GM20000 (cell line): ENCODE measurements around the gene PLEKHH1.

Experiments used
- DNase-seq: peaks from one replicate; pipeline ENCODE4 v3.0.0; 2012; ENCODE audit warnings: low spot score
- TF ChIP-seq, protein P1 (sequence below): IDR thresholded peaks from 2 replicates; pipeline ENCODE4 v1.5.1; 2012; ENCODE audit warnings: mild to moderate bottlenecking, control low read depth; ENCODE audit errors: extremely low read depth, missing control alignments

Gene PLEKHH1

DNA sequence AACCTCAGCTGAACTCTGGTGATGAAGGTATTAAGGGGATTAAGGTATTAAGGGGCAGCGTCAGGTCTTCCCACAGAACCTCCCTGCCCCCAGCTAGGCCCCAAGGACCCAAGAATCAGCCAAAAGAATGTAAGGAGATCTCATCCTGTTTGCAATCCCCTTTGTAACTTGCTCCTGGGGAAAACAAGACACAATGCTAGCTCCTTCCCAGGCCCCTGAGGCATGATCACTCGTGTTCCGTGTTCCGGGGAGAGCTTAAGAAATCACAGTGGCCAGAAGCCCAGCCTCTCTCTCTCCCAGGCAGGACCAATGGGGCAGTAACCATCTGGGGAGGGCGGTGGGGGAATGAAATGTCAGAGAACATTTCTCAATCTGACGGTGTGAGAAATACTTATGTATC is 33.8 kb downstream of the PLEKHH1 start:
- no peak for DNase-seq

DNA sequence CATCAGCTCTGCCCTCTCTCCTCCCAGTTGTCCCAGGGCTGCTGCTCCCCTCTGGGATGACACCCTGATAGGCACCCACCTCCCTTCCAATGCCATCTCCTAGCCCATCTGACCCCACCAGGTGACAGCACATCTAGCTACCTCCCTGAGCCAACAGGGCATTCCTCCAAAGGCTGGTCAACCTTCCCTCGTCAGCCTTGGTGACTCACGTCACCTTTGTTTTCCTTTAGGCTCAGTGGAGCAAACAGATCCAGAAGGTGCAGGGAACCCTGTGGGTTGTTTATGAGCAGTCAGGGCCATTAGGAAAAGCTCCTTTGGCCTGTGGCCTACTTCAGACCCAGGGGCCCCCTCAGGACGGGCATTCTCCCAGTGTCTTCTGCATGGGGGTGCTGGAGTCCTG is 34.6 kb downstream of the PLEKHH1 start:
- TF ChIP-seq, protein P1, sequence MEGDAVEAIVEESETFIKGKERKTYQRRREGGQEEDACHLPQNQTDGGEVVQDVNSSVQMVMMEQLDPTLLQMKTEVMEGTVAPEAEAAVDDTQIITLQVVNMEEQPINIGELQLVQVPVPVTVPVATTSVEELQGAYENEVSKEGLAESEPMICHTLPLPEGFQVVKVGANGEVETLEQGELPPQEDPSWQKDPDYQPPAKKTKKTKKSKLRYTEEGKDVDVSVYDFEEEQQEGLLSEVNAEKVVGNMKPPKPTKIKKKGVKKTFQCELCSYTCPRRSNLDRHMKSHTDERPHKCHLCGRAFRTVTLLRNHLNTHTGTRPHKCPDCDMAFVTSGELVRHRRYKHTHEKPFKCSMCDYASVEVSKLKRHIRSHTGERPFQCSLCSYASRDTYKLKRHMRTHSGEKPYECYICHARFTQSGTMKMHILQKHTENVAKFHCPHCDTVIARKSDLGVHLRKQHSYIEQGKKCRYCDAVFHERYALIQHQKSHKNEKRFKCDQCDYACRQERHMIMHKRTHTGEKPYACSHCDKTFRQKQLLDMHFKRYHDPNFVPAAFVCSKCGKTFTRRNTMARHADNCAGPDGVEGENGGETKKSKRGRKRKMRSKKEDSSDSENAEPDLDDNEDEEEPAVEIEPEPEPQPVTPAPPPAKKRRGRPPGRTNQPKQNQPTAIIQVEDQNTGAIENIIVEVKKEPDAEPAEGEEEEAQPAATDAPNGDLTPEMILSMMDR = no peak
- no peak for DNase-seq

More for the DNA sequence above, 33.8 kb downstream of the PLEKHH1 start:
- TF ChIP-seq, protein P1 = no peak

DNA sequence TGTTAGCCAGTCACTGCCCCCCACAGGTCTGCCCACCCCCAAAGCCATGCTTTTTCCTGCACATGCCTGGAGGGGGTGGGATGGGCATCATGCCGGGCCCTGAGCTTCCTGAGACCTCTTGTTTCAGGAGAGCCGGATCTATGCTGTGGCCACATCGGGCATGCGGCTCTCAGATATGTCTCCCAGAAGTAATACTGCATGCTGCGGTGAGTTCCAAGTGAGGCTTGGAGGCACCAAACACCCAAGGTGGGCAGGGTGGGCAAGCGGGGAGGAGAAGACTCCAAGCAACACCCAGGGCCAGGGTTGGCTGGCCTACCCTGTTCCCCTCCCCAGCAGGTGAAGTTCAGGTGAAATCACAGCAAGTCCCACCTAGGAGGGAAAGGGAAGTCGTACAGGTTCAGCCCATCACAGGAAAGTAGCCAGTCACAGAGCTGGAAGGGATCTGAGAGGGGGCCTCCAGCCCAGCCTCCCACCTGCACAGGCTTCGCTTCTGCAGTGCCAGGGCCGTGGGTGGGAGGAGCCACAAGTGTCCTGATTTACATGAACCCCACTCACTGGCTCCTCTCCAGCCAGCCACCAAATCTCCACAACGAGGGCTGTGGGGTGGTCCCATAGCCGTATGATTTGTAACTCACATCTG is 36.0 kb downstream of the PLEKHH1 start:
- TF ChIP-seq, protein P1 = no peak
- DNase-seq = no peak

DNA sequence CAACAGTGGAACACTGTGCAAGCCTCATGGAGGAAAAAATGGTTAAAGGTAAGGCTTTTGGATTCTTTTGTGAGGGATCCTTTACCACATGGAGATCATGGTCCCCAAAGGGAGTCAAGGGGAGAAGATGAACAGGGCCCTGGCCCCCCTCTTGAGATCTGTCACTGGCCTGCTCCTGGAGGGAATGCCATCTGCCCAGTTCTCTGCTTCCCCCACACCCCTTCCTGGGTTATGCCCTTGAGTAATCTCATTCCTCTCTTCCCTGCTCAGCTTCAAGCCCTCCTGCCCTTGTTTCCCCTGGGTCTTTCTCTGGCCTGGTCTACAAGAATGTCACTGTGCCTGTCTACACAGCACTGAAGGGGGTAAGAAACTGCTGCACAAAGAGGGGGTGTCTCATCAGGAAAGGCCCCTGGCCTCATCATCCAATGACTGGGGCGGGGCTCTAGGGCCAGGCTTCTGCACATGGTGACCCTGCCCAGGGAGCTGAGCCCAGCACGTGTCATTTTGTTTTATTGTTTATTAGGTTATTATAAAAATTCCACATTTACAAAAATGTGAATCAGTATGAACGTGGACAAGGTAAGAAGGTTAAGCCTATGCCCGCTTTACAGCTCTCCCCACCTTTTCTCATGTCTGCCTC is 36.7 kb downstream of the PLEKHH1 start:
- no peak for DNase-seq
- TF ChIP-seq, protein P1 = no peak

DNA sequence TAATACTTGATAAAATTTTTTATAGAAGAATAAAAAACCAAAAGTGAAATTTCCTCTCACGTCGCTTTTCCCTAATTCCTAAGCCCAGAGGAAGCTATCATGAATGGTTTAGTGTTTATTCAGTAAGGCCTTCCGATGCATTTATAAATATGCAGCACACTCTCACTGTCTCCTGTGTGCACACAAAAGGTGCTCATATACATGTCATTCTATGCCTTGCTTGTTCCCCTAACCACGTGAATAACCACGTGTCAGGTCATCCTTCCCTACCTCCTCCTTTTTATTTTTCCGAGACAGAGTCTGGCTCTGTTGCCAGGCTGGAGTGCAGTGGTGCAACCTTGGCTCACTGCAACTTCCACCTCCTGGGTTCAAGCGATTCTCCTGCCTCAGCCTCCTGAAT is 37.4 kb downstream of the PLEKHH1 start:
- DNase-seq = no peak
- TF ChIP-seq, protein P1 = no peak

DNA sequence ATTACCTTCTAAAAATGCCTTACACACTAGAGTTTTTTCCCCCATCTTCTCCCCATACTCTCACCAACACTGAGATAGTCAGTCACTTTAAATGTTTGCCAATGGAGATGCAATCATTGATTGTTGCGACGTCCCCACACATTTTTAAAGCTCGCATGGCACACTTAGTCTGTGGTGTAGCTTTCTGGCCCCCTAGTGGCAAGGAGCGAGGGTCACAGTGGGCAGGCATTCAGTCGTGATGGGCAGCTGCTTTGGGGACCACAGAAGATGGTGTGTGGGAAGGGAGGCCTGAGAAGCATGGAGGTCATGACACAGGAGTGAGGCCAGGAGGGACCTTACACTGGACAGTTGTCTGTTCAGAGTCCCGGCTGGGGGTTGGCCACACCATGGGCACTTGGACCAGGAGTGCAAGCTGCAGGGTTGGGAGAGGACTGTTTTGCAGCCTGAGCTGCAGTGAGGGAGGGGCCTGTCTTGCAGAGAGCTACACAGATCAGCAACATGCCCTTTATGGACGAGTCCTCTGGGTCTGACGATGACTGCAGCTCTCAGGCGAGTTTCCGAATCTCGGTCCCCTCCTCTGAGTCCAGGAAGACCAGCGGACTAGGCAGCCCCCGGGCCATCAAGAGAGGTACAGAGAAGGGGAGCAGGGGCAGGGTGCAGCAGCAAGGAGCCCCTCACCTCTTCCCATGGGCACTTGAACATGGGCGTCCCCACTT is 38.3 kb downstream of the PLEKHH1 start:
- TF ChIP-seq, protein P1 = peak; percentile 95
- DNase-seq = peak; percentile 79

DNA sequence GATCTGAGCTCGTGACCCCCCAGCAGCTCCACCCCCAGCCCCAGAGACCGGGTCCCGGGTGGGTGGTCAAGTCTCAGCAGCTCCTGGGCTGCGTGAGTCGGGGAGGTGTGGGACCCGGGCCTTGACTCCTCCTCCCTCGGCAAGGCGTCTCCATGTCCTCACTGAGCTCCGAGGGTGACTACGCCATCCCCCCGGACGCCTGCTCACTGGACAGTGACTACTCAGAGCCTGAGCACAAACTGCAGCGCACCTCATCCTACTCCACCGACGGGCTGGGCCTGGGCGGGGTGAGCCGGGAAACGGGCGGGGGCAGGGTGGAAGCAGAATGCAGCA is 38.9 kb downstream of the PLEKHH1 start:
- DNase-seq = no peak
- TF ChIP-seq, protein P1 = no peak
